Transverse colon (tissue), 4 donors: ENCODE data around the gene SLC27A6. TPM values are rescaled to one million over a fixed set of nuclear protein-coding genes. Genes with fewer than 3 reads are reported as not detected.
A peak's percentile ranks its signal among the peaks of the same experiment; 100 is the strongest.

Experiments
- DNase-seq: peaks from one replicate; pipeline ENCODE4 v3.0.0-alpha.2; 2019
- H3K27ac ChIP-seq, 4 donors: fragments of 200-600 bp; sonication (generic); 2 replicates each; pipeline ENCODE4 v1.5.1; 2016 to 2018; ENCODE audit warnings: inconsistent platforms in 4 of 4
- H3K27me3 ChIP-seq: fragments of 200-600 bp; sonication (generic); 2 replicates; pipeline ENCODE4 v1.5.1; 2017; ENCODE audit warnings: inconsistent platforms
- H3K36me3 ChIP-seq, 4 donors: fragments of 200-600 bp; sonication (generic); 2 replicates each; pipeline ENCODE4 v1.5.1; 2017 to 2019; ENCODE audit warnings: inconsistent platforms in 4 of 4
- H3K4me1 ChIP-seq, 4 donors: fragments of 200-600 bp; sonication (generic); 2 replicates each; pipeline ENCODE4 v1.5.1; 2017 to 2020; ENCODE audit warnings: inconsistent platforms in 4 of 4
- H3K4me3 ChIP-seq, 4 donors: fragments of 200-600 bp; sonication (generic); 1 replicate in 1 of 4; 2 replicates in 3 of 4; pipeline versions ENCODE4 v1.5.1 to v1.6.1; 2017 to 2019; ENCODE audit warnings: inconsistent platforms in 4 of 4
- H3K9me3 ChIP-seq, 2 donors: fragments of 200-600 bp; sonication (generic); 2 replicates each; pipeline ENCODE4 v1.5.1; 2017 to 2019; ENCODE audit warnings: inconsistent platforms in 2 of 2
- EP300 ChIP-seq: sonication (generic); formaldehyde crosslinking; IDR thresholded peaks from one replicate; pipeline ENCODE4 v1.6.1; 2017; ENCODE audit warnings: antibody characterized with exemption, low read depth
- POLR2A ChIP-seq: fragments of 450-650 bp; IDR thresholded peaks from one replicate; pipeline ENCODE4 v1.6.1; 2016; ENCODE audit warnings: antibody characterized with exemption, mild to moderate bottlenecking, moderate library complexity
- POLR2AphosphoS5 ChIP-seq, 3 donors: sonication (generic); formaldehyde crosslinking; IDR thresholded peaks; one replicate each; pipeline ENCODE4 v1.6.1; 2016; ENCODE audit warnings: antibody characterized with exemption in 3 of 3
- WGBS, 2 donors: methylation state at CpG; one replicate each; pipeline ENCODE4 v1.1.5; 2018; ENCODE audit warnings: low coverage in 1 of 2; 5-methylcytosine and 5-hydroxymethylcytosine counted together
- in situ Hi-C, 4 donors: fragments of 200-750 bp; cut with MboI; loops; one replicate each; pipeline versions ENCODE4 v1.15.0 to v1.15.1; 2017; ENCODE audit warnings: low sequenced_read_pairs in 3 of 4, low pct_ligation_motif_present in 1 of 4, low pct_unique_long_range_greater_than_20kb in 1 of 4
- intact Hi-C: fragments of 100-400 bp; cut with DNase I; formaldehyde crosslinking; loops from one replicate; pipeline ENCODE4 v1.15.1; 2023; ENCODE audit warnings: low total_unique reads
- total RNA-seq, 4 donors: library from RNA; depleted of rRNA; stranded (reverse); fragments of >200 nt; gene quantifications; one replicate each; pipeline ENCODE4 v1.1.0, GENCODE V29; 2016
- TF ChIP-seq, protein P1 (sequence below), 5 experiments: fragments of 200-600 bp in 3 of 5; fragments of 450-650 bp in 2 of 5; sonication (generic) in 3 of 5; IDR thresholded peaks; 1 replicate in 2 of 5; 2 replicates in 3 of 5; pipeline ENCODE4 v1.5.1; 2016 to 2017; ENCODE audit warnings: antibody characterized with exemption in 5 of 5, inconsistent platforms in 3 of 5, mild to moderate bottlenecking in 2 of 5, moderate library complexity in 1 of 5

SLC27A6 gene
- total RNA-seq, 4 donors from 2014 or later, result 0.27 to 0.64 TPM; not detected in 2

DNA sequence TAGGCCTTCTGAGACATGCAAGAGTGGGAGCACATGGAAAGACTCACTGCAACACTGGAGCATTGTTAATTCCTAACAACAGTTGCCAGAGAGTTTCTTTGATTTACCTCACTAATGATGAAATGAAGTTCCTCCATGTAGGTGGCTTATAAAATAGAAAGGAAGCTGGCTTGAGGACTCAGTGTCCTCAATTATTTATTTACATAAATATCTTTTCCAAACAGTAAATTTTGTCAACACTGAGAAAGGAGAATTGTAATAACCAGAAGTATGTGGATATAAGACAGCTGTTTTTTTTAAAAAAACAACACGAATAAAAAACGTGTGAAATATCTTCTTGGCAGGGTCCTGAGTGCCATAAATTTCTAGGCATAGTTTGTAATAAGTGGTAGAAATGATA, 9.1 kb upstream of the SLC27A6 start:
- TF ChIP-seq POLR2AphosphoS5 (IDR thresholded peaks at IDR 0.05) (no peak), EP300 (no peak), POLR2A (no peak)
- TF ChIP-seq, protein P1, sequence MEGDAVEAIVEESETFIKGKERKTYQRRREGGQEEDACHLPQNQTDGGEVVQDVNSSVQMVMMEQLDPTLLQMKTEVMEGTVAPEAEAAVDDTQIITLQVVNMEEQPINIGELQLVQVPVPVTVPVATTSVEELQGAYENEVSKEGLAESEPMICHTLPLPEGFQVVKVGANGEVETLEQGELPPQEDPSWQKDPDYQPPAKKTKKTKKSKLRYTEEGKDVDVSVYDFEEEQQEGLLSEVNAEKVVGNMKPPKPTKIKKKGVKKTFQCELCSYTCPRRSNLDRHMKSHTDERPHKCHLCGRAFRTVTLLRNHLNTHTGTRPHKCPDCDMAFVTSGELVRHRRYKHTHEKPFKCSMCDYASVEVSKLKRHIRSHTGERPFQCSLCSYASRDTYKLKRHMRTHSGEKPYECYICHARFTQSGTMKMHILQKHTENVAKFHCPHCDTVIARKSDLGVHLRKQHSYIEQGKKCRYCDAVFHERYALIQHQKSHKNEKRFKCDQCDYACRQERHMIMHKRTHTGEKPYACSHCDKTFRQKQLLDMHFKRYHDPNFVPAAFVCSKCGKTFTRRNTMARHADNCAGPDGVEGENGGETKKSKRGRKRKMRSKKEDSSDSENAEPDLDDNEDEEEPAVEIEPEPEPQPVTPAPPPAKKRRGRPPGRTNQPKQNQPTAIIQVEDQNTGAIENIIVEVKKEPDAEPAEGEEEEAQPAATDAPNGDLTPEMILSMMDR (IDR thresholded peaks at IDR 0.05), result no peak
- H3K27me3 ChIP-seq, result no peaks in the 10 kb centered on the region
- no peaks in the 10 kb centered on the region for H3K4me1 ChIP-seq
- WGBS, 2 donors, result 25 to 29% methylated on average over 2 of the region's 2 CpGs
- intact Hi-C loops, result no loop called here
- no peak overlapping the region for H3K4me3 ChIP-seq
- no peak overlapping the region for H3K27ac ChIP-seq
- H3K36me3 ChIP-seq, result no peaks in the 10 kb centered on the region
- in situ Hi-C loops, result no loop called here
- no peaks in the 10 kb centered on the region for H3K9me3 ChIP-seq
- DNase-seq, result no peak

DNA sequence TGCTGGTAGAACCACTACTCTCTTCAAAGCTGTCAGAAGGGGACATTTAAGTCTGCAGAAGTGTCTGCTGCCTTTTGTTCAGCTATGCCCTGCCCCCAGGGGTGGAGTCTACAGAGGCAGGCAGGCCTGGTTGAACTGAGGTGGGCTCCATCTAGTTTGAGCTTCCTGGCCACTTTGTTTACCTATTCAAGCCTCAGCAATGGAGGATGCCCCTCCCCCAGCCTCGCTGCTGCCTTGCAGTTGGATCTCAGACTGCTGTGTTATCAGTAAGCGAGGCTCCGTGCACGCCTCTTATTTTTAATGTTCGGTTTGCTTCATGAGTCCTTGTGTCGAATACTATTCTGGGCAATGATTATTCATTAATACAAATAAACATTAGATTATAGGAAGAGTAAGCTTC, 3.1 kb upstream of the SLC27A6 start:
- DNase-seq, result no peak
- H3K4me1 ChIP-seq, result peaks cover 0 to 6% (median 0%) of the 10 kb centered on the region in 4 donors
- no peak overlapping the region for H3K4me3 ChIP-seq
- TF ChIP-seq EP300 (no peak), POLR2A (no peak), POLR2AphosphoS5 (IDR thresholded peaks at IDR 0.05) (no peak)
- TF ChIP-seq, protein P1 (IDR thresholded peaks at IDR 0.05), result no peak
- H3K27ac ChIP-seq, result no peak overlapping the region
- no peaks in the 10 kb centered on the region for H3K36me3 ChIP-seq
- intact Hi-C loops (no loop called here), in situ Hi-C loops (no loop called here)
- 88 to 93% methylated on average over 3 to 6 of the region's 6 CpGs for WGBS, 2 donors
- H3K9me3 ChIP-seq, result no peaks in the 10 kb centered on the region
- H3K27me3 ChIP-seq, result peaks cover 16% of the 10 kb centered on the region

DNA sequence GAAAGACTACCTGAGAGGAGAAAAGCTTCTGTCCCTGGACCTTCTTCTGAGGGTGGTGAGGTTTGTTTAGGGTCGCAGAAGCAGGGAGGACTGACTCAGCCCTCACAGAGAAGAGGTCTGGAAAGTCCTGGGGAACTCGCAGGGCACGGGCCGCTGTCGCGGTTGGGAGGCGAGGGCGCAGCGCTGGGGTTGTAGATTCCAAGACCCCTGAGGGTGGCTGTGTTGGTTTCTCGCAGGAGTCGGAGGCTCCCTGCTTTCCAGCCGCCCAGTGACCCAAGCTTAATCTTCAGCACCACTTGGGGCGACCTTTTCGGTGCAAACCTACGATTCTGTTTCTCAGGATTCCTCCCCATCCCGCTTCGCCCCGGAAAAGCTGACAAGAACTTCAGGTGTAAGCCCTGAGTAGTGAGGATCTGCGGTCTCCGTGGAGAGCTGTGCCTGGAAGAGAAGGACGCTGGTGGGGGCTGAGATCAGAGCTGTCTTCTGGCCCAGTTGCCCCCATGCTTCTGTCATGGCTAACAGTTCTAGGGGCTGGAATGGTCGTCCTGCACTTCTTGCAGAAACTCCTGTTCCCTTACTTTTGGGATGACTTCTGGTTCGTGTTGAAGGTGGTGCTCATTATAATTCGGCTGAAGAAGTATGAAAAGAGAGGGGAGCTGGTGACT, 482 bp downstream of the SLC27A6 start:
- Histone ChIP-seq H3K36me3 (no peaks in the 10 kb centered on the region), H3K4me1 (peaks cover 0 to 6% (median 0%) of the 10 kb centered on the region in 4 donors), H3K9me3 (no peaks in the 10 kb centered on the region), H3K27ac (no peak overlapping the region), H3K27me3 (peaks cover 16% of the 10 kb centered on the region), H3K4me3 (peak overlapping the region in 1 of 4 donors; percentile 38)
- DNase-seq, result no peak
- in situ Hi-C loops (no loop called here), intact Hi-C loops (no loop called here)
- TF ChIP-seq EP300 (no peak), POLR2AphosphoS5 (IDR thresholded peaks at IDR 0.05) (no peak), POLR2A (no peak)
- TF ChIP-seq, protein P1 (IDR thresholded peaks at IDR 0.05), result no peak
- WGBS, 2 donors, result 55 to 100% methylated on average over 1 to 24 of the region's 24 CpGs

DNA sequence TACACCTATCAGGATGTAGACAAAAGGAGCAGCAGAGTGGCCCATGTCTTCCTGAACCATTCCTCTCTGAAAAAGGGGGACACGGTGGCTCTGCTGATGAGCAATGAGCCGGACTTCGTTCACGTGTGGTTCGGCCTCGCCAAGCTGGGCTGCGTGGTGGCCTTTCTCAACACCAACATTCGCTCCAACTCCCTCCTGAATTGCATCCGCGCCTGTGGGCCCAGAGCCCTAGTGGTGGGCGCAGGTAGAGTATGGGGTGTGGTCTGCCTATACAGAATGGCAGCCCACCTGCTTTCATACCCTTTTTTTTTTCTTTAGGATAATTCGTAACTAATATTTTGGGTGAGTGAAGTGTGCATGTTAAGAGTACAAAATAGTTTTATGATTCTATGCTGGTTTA, 1.1 kb downstream of the SLC27A6 start:
- Histone ChIP-seq H3K9me3 (no peaks in the 10 kb centered on the region), H3K27ac (no peak overlapping the region), H3K4me3 (no peak overlapping the region), H3K36me3 (no peaks in the 10 kb centered on the region), H3K4me1 (peaks cover 0 to 6% (median 0%) of the 10 kb centered on the region in 4 donors), H3K27me3 (peaks cover 16% of the 10 kb centered on the region)
- in situ Hi-C loops, result no loop called here
- WGBS, 2 donors, result 90 to 91% methylated on average over 2 to 12 of the region's 12 CpGs
- no peak for DNase-seq
- TF ChIP-seq POLR2A, result no peak
- no peak for TF ChIP-seq POLR2AphosphoS5 (IDR thresholded peaks at IDR 0.05)
- TF ChIP-seq, protein P1 (IDR thresholded peaks at IDR 0.05), result no peak
- TF ChIP-seq EP300, result no peak
- intact Hi-C loops, result no loop called here
